A549 treated with AZD2906 at 1 μM for 4 hours (cell line): Measurements from ENCODE around the gene ABCC4. TPM values are rescaled to one million over a fixed set of nuclear protein-coding genes. Genes with fewer than 3 reads are reported as not detected.

Experiments used
- total RNA-seq: library from RNA; stranded (reverse); fragments of 200-300 nt; extraction: Qiagen RNA extraction; gene quantifications from 5 replicates; pipeline ENCODE4 v1.2.3, GENCODE V29; 2022

Gene ABCC4
- total RNA-seq = 21.0 to 31.8 TPM (median 26.0 TPM) in 5 replicates

GRCh38 chr13:95301183-95301967, at the start of gene ABCC4:
Gene ABCC4, minus strand, starts transcription at chr13:95301451. Its CDS starts 137 bp downstream, at chr13:95301314.

